AG10803 (cell line): ENCODE data around the gene NRXN2.

Experiments
- DNase-seq: peaks from one replicate; pipeline ENCODE4 v3.0.0; 2010; ENCODE audit warnings: low read depth
- H3K4me3 ChIP-seq: 2 replicates; pipeline ENCODE4 v1.5.1; 2011; ENCODE audit warnings: mild to moderate bottlenecking, low read length, control low read depth
- TF ChIP-seq, protein P1 (sequence below): conservative IDR thresholded peaks from 2 replicates; pipeline ENCODE4 v1.5.1; 2011; ENCODE audit warnings: mild to moderate bottlenecking, low read length, control low read depth, inconsistent platforms

The NRXN2 gene

GRCh38 chr11:64746486-64746885 is 23.5 kb upstream of the NRXN2 start:
- TF ChIP-seq, protein P1, sequence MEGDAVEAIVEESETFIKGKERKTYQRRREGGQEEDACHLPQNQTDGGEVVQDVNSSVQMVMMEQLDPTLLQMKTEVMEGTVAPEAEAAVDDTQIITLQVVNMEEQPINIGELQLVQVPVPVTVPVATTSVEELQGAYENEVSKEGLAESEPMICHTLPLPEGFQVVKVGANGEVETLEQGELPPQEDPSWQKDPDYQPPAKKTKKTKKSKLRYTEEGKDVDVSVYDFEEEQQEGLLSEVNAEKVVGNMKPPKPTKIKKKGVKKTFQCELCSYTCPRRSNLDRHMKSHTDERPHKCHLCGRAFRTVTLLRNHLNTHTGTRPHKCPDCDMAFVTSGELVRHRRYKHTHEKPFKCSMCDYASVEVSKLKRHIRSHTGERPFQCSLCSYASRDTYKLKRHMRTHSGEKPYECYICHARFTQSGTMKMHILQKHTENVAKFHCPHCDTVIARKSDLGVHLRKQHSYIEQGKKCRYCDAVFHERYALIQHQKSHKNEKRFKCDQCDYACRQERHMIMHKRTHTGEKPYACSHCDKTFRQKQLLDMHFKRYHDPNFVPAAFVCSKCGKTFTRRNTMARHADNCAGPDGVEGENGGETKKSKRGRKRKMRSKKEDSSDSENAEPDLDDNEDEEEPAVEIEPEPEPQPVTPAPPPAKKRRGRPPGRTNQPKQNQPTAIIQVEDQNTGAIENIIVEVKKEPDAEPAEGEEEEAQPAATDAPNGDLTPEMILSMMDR = no peak
- no peak for DNase-seq
- no peak overlapping the region for H3K4me3 ChIP-seq

- TF ChIP-seq, protein P1 = no peak
- H3K4me3 ChIP-seq = peak overlapping the region; percentile 29
- peak; percentile 28 for DNase-seq
Observed at GRCh38 chr11:64745521-64746328, 22.7 kb upstream of the NRXN2 start.

DNA sequence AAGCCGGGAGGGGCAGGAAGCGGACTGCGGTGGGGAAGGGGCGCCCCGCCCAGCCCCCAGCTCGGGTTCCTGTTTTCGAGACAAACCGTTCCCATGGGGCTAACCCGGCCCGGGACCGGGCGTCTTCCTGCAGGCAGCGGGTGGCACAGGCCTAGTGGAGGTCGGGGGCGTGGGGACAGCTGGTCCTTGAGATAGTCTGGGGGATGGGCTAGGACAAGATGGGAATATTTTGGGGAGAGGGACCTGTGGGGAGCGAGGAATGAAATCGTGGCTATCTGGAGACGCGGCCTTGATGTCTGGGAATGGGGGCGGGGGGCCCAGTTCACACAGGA is 22.2 kb upstream of the NRXN2 start:
- TF ChIP-seq, protein P1 = no peak
- DNase-seq = no peak
- peak overlapping the region; percentile 12; the same call in 1 of the 2 replicates for H3K4me3 ChIP-seq

DNA sequence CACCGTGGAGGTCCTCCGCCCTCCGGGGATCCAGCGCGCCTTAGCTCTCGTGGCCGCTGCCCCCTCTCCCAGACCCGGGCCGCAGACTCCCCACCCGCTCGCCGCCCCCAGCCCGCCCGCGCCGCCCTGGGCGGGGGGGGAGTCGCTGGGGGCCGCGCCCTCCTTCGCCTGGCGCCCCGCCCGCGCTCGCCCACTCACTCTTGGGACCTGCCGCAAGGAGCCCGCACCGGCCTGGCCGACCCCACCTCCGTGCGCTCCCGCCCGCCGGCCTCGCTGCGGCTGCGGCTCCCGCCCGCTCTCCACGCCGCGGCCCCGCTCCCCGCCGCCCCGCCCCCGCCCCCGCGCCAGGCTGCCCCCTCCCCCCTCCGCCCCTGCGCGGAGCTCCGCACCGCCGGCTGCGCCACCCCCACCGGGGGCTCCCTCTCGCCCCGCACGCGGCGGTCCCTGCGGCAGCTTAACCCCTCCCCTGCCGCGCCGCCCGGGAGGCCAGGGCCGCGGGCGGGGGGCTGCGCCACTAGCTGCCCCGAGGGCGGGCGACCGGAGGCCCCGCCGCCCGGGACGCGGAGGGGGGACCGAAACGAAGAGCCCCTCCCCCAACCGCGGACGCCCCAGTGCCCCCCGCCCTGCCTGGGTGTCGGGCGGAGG is 21.7 kb upstream of the NRXN2 start:
- no peak overlapping the region for H3K4me3 ChIP-seq
- no peak for DNase-seq
- TF ChIP-seq, protein P1 = no peak

- peak within 1 kb of the TSS; percentile 43 for H3K4me3 ChIP-seq
- TF ChIP-seq, protein P1 = peak; percentile 44
- no peak for DNase-seq
Observed at GRCh38 chr11:64743591-64744543, 20.9 kb upstream of the NRXN2 start, which contains the start of gene RASGRP2. Gene RASGRP2 (minus strand): TSS chr11:64744142. CDS start chr11:64742866, 1,276 bp downstream.

DNA sequence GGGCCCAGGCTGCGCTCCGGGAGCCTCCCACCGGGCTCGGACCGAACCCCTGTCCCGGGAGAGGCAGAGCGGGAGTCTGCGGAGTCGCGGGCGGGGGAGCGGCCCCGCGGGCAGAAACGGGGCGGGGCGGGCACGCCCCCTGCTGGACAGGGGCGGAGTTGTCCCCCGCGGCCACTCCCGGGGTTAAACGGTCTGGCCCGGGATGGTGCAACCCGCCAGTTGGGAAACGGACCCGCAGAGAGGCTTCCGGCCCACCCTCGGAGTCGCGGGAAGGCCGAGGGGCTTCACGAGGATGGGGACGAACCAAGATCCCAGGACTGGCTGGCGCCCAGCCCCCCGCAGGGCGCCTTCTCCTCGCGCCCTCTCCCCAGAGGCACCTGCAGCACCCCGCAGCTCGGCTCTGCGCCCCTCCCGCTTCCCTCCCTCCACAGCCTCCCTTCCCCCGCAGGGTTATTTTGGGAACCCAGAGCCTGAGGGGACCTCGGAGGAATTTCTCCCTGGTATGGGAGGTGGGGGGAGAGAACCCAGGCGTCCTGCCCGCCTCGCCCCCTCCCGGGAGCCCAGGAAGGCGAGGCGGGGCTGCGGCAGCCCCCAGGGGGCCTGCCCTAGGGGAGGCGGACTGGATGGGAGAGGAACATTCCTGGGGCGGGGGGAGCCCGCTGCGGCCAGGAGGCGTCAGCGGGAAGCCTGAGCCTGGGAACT is 20.0 kb upstream of the NRXN2 start:
- DNase-seq = peak; percentile 32
- peak overlapping the region; percentile 57 for H3K4me3 ChIP-seq
- TF ChIP-seq, protein P1 = peak; percentile 56
